Activated CD4-positive, alpha-beta memory T cell treated with anti-CD3 and anti-CD28 coated beads for 36 hours (primary cell): ENCODE data around the gene LSS. TPM values are rescaled to one million over a fixed set of nuclear protein-coding genes. Genes with fewer than 3 reads are reported as not detected.
"Not testable (repeated sequence)": the region's sequence is repeated elsewhere in the genome, so short reads cannot be mapped to it uniquely, and the experiment has no call there.

Experiments used
- CTCF ChIA-PET: fragments of 350-600 bp; sonication (Branson Sonifier 250); formaldehyde crosslinking; loops from one replicate; lab custom pipeline; 2021; ENCODE audit warnings: antibody characterized with exemption, inconsistent platforms; lab: Charles Lee
- POLR2A ChIA-PET: fragments of 350-600 bp; sonication (Branson Sonifier 250); formaldehyde crosslinking; loops from one replicate; lab custom pipeline; 2021; ENCODE audit warnings: antibody characterized with exemption; lab: Charles Lee
- DNase-seq: peaks from one replicate; pipeline ENCODE4 v3.0.0-alpha.2; 2020
- H3K27ac Mint-ChIP-seq: one replicate; pipeline ENCODE4 v1.8.0; 2021; ENCODE audit warnings: mixed read lengths
- H3K27me3 Mint-ChIP-seq: one replicate; pipeline ENCODE4 v1.8.0; 2021; ENCODE audit warnings: mixed read lengths
- H3K36me3 Mint-ChIP-seq: one replicate; pipeline ENCODE4 v1.8.0; 2021; ENCODE audit warnings: mixed read lengths
- H3K4me1 Mint-ChIP-seq: one replicate; pipeline ENCODE4 v1.8.0; 2021; ENCODE audit warnings: low read depth, mixed read lengths
- H3K4me3 Mint-ChIP-seq: one replicate; pipeline ENCODE4 v1.8.0; 2021; ENCODE audit warnings: mild to moderate bottlenecking, mixed read lengths
- H3K9me3 Mint-ChIP-seq: one replicate; pipeline ENCODE4 v1.8.0; 2021; ENCODE audit warnings: mixed read lengths
- intact Hi-C: fragments of 100-400 bp; cut with micrococcal nuclease; formaldehyde crosslinking; loops from one replicate; pipeline ENCODE4 v1.15.1; 2023
- total RNA-seq, 2 experiments: library from RNA; stranded (reverse); gene quantifications; one replicate each; pipeline ENCODE4 v1.2.3, GENCODE V29; 2021

LSS gene
- total RNA-seq, 2 experiments from 2014 or later, result 22.7 to 22.8 TPM

GRCh38 chr21:46243960-46244361 is 15.4 kb upstream of the LSS start:
- POLR2A ChIA-PET, result no interaction called here
- no peaks in the 10 kb centered on the region for H3K9me3 Mint-ChIP-seq
- no peak overlapping the region for H3K27ac Mint-ChIP-seq
- no peaks in the 10 kb centered on the region for H3K27me3 Mint-ChIP-seq
- CTCF ChIA-PET, result interaction anchor here (1.1 to 1.2 kb wide), 2 partner anchors 9 to 101 kb away, joined by 3 to 6 read pairs; no protein-coding TSS in a partner anchor
- DNase-seq, result no peak
- H3K36me3 Mint-ChIP-seq, result peaks cover 56% of the 10 kb centered on the region
- H3K4me3 Mint-ChIP-seq, result no peak overlapping the region
- no peaks in the 10 kb centered on the region for H3K4me1 Mint-ChIP-seq
- intact Hi-C loops, result no loop called here

- CTCF ChIA-PET, result interaction anchor here (1.1 to 1.2 kb wide), 2 partner anchors 8 to 101 kb away, joined by 3 to 6 read pairs; no protein-coding TSS in a partner anchor
- H3K36me3 Mint-ChIP-seq, result peaks cover 56% of the 10 kb centered on the region
Observed at GRCh38 chr21:46243325-46243724, 14.8 kb upstream of the LSS start.

GRCh38 chr21:46241577-46241976 is 13.0 kb upstream of the LSS start:
- DNase-seq, H3K27me3 Mint-ChIP-seq, H3K4me3 Mint-ChIP-seq, H3K9me3 Mint-ChIP-seq, H3K4me1 Mint-ChIP-seq, CTCF ChIA-PET, POLR2A ChIA-PET, H3K27ac Mint-ChIP-seq, intact Hi-C loops: not testable (repeated sequence)
- peaks cover 51% of the 10 kb centered on the region for H3K36me3 Mint-ChIP-seq

More at GRCh38 chr21:46243325-46243724, 14.8 kb upstream of the LSS start:
- H3K27me3 Mint-ChIP-seq, result no peaks in the 10 kb centered on the region
- H3K9me3 Mint-ChIP-seq, result no peaks in the 10 kb centered on the region
- no peak overlapping the region for H3K4me3 Mint-ChIP-seq
- DNase-seq, result no peak
- no peak overlapping the region for H3K27ac Mint-ChIP-seq
- intact Hi-C loops, result no loop called here
- POLR2A ChIA-PET, result no interaction called here
- no peaks in the 10 kb centered on the region for H3K4me1 Mint-ChIP-seq

- Mint-ChIP-seq H3K9me3 (no peaks in the 10 kb centered on the region), H3K27ac (no peak overlapping the region), H3K36me3 (peaks cover 55% of the 10 kb centered on the region), H3K4me1 (no peaks in the 10 kb centered on the region), H3K4me3 (no peak overlapping the region), H3K27me3 (no peaks in the 10 kb centered on the region)
- POLR2A ChIA-PET, result no interaction called here
- CTCF ChIA-PET, result no interaction called here
- no peak for DNase-seq
- intact Hi-C loops, result no loop called here
Observed at GRCh38 chr21:46239817-46240325, 11.3 kb upstream of the LSS start.

- Mint-ChIP-seq H3K27me3 (no peaks in the 10 kb centered on the region), H3K36me3 (peaks cover 60% of the 10 kb centered on the region), H3K9me3 (no peaks in the 10 kb centered on the region), H3K4me1 (peaks cover 8% of the 10 kb centered on the region), H3K27ac (no peak overlapping the region), H3K4me3 (no peak overlapping the region)
- intact Hi-C loops, result no loop called here
- DNase-seq, result no peak
- CTCF ChIA-PET, result no interaction called here
- POLR2A ChIA-PET, result no interaction called here
Observed at GRCh38 chr21:46237474-46237873, 8.9 kb upstream of the LSS start.

- CTCF ChIA-PET, result interaction anchor here (0.8 to 1.0 kb wide), 2 partner anchors 9 to 82 kb away, joined by 4 to 6 read pairs; no protein-coding TSS in a partner anchor
Observed at GRCh38 chr21:46234436-46234950, 5.9 kb upstream of the LSS start.

GRCh38 chr21:46229923-46230260 is 1.3 kb upstream of the LSS start:
- CTCF ChIA-PET, result interaction anchor here (0.6 to 4.3 kb wide), 2 partner anchors 28 to 87 kb away, joined by 3 to 16 read pairs; no protein-coding TSS in a partner anchor
- Mint-ChIP-seq H3K4me1 (peaks cover 41% of the 10 kb centered on the region), H3K36me3 (peaks cover 25% of the 10 kb centered on the region), H3K9me3 (no peaks in the 10 kb centered on the region), H3K27ac (no peak overlapping the region), H3K4me3 (peak overlapping the region; percentile 85), H3K27me3 (no peaks in the 10 kb centered on the region)
- no peak for DNase-seq
- POLR2A ChIA-PET, result interaction anchor here (1.6 kb wide), 1 partner anchor 86 kb away, joined by 6 read pairs; no protein-coding TSS in a partner anchor
- intact Hi-C loops, result loop anchor here (2.0 to 5.0 kb wide), 3 partner anchors 85 to 588 kb away; partner anchors contain the start of genes PCBP3 and PCNT

More at GRCh38 chr21:46234436-46234950, 5.9 kb upstream of the LSS start:
- peak overlapping the region; percentile 42 for H3K27ac Mint-ChIP-seq
- peaks cover 22% of the 10 kb centered on the region for H3K4me1 Mint-ChIP-seq
- no peaks in the 10 kb centered on the region for H3K9me3 Mint-ChIP-seq
- no peak overlapping the region for H3K4me3 Mint-ChIP-seq
- H3K36me3 Mint-ChIP-seq, result peaks cover 49% of the 10 kb centered on the region
- DNase-seq, result no peak
- POLR2A ChIA-PET, result no interaction called here
- no peaks in the 10 kb centered on the region for H3K27me3 Mint-ChIP-seq
- intact Hi-C loops, result no loop called here

- H3K36me3 Mint-ChIP-seq, result peaks cover 19% of the 10 kb centered on the region
- POLR2A ChIA-PET, result interaction anchor here (1.6 kb wide), 1 partner anchor 86 kb away, joined by 6 read pairs; no protein-coding TSS in a partner anchor
- peak overlapping the region; percentile 85 for H3K4me3 Mint-ChIP-seq
- H3K9me3 Mint-ChIP-seq, result no peaks in the 10 kb centered on the region
- H3K27ac Mint-ChIP-seq, result peak overlapping the region; percentile 70
- CTCF ChIA-PET, result interaction anchor here (0.6 to 4.3 kb wide), 2 partner anchors 28 to 86 kb away, joined by 3 to 16 read pairs; no protein-coding TSS in a partner anchor
- H3K4me1 Mint-ChIP-seq, result peaks cover 41% of the 10 kb centered on the region
- no peak for DNase-seq
- no peaks in the 10 kb centered on the region for H3K27me3 Mint-ChIP-seq
- intact Hi-C loops, result loop anchor here (2.0 to 5.0 kb wide), 3 partner anchors 85 to 587 kb away; partner anchors contain the start of genes PCBP3 and PCNT
Observed at GRCh38 chr21:46229133-46229922, 754 bp upstream of the LSS start.

- intact Hi-C loops, result loop anchor here (1.0 to 5.0 kb wide), 4 partner anchors 58 to 586 kb away; partner anchors contain the start of genes PCBP3, PCNT and YBEY
- no peak overlapping the region for H3K27ac Mint-ChIP-seq
Observed at GRCh38 chr21:46227811-46228344, 696 bp downstream of the LSS start.

GRCh38 chr21:46226920-46227599 is 1.5 kb downstream of the LSS start:
- Mint-ChIP-seq H3K9me3 (no peaks in the 10 kb centered on the region), H3K4me1 (peaks cover 33% of the 10 kb centered on the region), H3K36me3 (peaks cover 7% of the 10 kb centered on the region), H3K4me3 (peak overlapping the region; percentile 76), H3K27me3 (no peaks in the 10 kb centered on the region), H3K27ac (no peak overlapping the region)
- intact Hi-C loops, result loop anchor here (5.0 kb wide), 1 partner anchor 585 kb away; the partner anchor contains the start of gene PCBP3
- no peak for DNase-seq
- CTCF ChIA-PET, result interaction anchor here (0.6 to 2.5 kb wide), 3 partner anchors 9 to 96 kb away, joined by 3 to 13 read pairs (median 4); no protein-coding TSS in a partner anchor
- POLR2A ChIA-PET, result interaction anchor here (0.7 to 0.9 kb wide), 2 partner anchors 58 to 84 kb away, joined by 3 read pairs; no protein-coding TSS in a partner anchor

More at GRCh38 chr21:46227811-46228344, 696 bp downstream of the LSS start:
- H3K9me3 Mint-ChIP-seq, result no peaks in the 10 kb centered on the region
- no peak for DNase-seq
- CTCF ChIA-PET, result interaction anchor here (0.6 to 2.5 kb wide), 3 partner anchors 9 to 95 kb away, joined by 3 to 13 read pairs (median 4); no protein-coding TSS in a partner anchor
- no peaks in the 10 kb centered on the region for H3K27me3 Mint-ChIP-seq
- peaks cover 33% of the 10 kb centered on the region for H3K4me1 Mint-ChIP-seq
- peak overlapping the region; percentile 76 for H3K4me3 Mint-ChIP-seq
- POLR2A ChIA-PET, result interaction anchor here (0.6 to 0.9 kb wide), 3 partner anchors 57 to 349 kb away, joined by 3 read pairs; no protein-coding TSS in a partner anchor
- peaks cover 10% of the 10 kb centered on the region for H3K36me3 Mint-ChIP-seq

GRCh38 chr21:46226146-46226545 is 2.4 kb downstream of the LSS start:
- no peak for DNase-seq
- Mint-ChIP-seq H3K27me3 (no peaks in the 10 kb centered on the region), H3K4me3 (no peak overlapping the region), H3K9me3 (no peaks in the 10 kb centered on the region), H3K27ac (no peak overlapping the region), H3K4me1 (peaks cover 29% of the 10 kb centered on the region), H3K36me3 (peaks cover under 1% of the 10 kb centered on the region)
- ChIA-PET POLR2A (no interaction called here), CTCF (interaction anchor here (2.5 kb wide), 1 partner anchor 83 kb away, joined by 13 read pairs; no protein-coding TSS in a partner anchor)
- intact Hi-C loops, result loop anchor here (5.0 kb wide), 1 partner anchor 584 kb away; the partner anchor contains the start of gene PCBP3
